ENCODE data around the gene LRRC17. TPM values are rescaled to one million over a fixed set of nuclear protein-coding genes. Genes with fewer than 3 reads are reported as not detected.

LRRC17 gene
- total RNA-seq, 1 experiment from 2014 or later: not detected

GRCh38 chr7:102908676-102909075, 4.1 kb upstream of the LRRC17 start:
- H3K79me2 ChIP-seq (ENCODE audit: low read length): no peaks in the 10 kb centered on the region
- no peak overlapping the region for H3K27ac ChIP-seq (ENCODE audit: low read length)

GRCh38 chr7:102913826-102914225, 1.0 kb downstream of the LRRC17 start:
- no peak overlapping the region for H3K9ac ChIP-seq (ENCODE audit: low read length)
- no peaks in the 10 kb centered on the region for H3K9me2 ChIP-seq (replicated peaks; ENCODE audit: insufficient read depth, low read length)

More at GRCh38 chr7:102908676-102909075, 4.1 kb upstream of the LRRC17 start:
- Histone ChIP-seq H3K9me3 (ENCODE audit: low read length) (no peaks in the 10 kb centered on the region), H2AFZ (ENCODE audit: low read length) (no peak overlapping the region), H3K4me3 (ENCODE audit: low read length) (no peak overlapping the region), H3K9ac (ENCODE audit: low read length) (no peak overlapping the region), H3K36me3 (ENCODE audit: insufficient read depth, low read length) (no peaks in the 10 kb centered on the region), H3K4me1 (ENCODE audit: low read length) (no peaks in the 10 kb centered on the region), H3K9me2 (replicated peaks; ENCODE audit: insufficient read depth, low read length) (no peaks in the 10 kb centered on the region), H3K4me2 (ENCODE audit: low read depth, low read length, poor library complexity, severe bottlenecking) (no peak overlapping the region), H4K20me1 (ENCODE audit: insufficient read depth, low read depth, low read length) (no peaks in the 10 kb centered on the region), H3K27me3 (ENCODE audit: low read length) (no peaks in the 10 kb centered on the region)
- no peak for DNase-seq

GRCh38 chr7:102914585-102914984, 1.8 kb downstream of the LRRC17 start:
- Histone ChIP-seq H2AFZ (ENCODE audit: low read length) (no peak overlapping the region), H3K4me3 (ENCODE audit: low read length) (no peak overlapping the region), H3K79me2 (ENCODE audit: low read length) (no peaks in the 10 kb centered on the region), H3K27me3 (ENCODE audit: low read length) (no peaks in the 10 kb centered on the region), H3K9me2 (replicated peaks; ENCODE audit: insufficient read depth, low read length) (no peaks in the 10 kb centered on the region), H3K9ac (ENCODE audit: low read length) (no peak overlapping the region), H3K4me1 (ENCODE audit: low read length) (no peaks in the 10 kb centered on the region), H3K36me3 (ENCODE audit: insufficient read depth, low read length) (no peaks in the 10 kb centered on the region), H3K9me3 (ENCODE audit: low read length) (no peaks in the 10 kb centered on the region), H3K4me2 (ENCODE audit: low read depth, low read length, poor library complexity, severe bottlenecking) (no peak overlapping the region), H4K20me1 (ENCODE audit: insufficient read depth, low read depth, low read length) (no peaks in the 10 kb centered on the region), H3K27ac (ENCODE audit: low read length) (no peak overlapping the region)
- no peak for DNase-seq

More at GRCh38 chr7:102913826-102914225, 1.0 kb downstream of the LRRC17 start:
- Histone ChIP-seq H3K36me3 (ENCODE audit: insufficient read depth, low read length) (no peaks in the 10 kb centered on the region), H3K4me1 (ENCODE audit: low read length) (no peaks in the 10 kb centered on the region), H3K27ac (ENCODE audit: low read length) (no peak overlapping the region), H3K27me3 (ENCODE audit: low read length) (no peaks in the 10 kb centered on the region), H4K20me1 (ENCODE audit: insufficient read depth, low read depth, low read length) (no peaks in the 10 kb centered on the region), H3K9me3 (ENCODE audit: low read length) (no peaks in the 10 kb centered on the region), H3K4me3 (ENCODE audit: low read length) (no peak overlapping the region), H3K79me2 (ENCODE audit: low read length) (no peaks in the 10 kb centered on the region), H3K4me2 (ENCODE audit: low read depth, low read length, poor library complexity, severe bottlenecking) (no peak overlapping the region), H2AFZ (ENCODE audit: low read length) (no peak overlapping the region)
- DNase-seq: no peak

- Histone ChIP-seq H2AFZ (ENCODE audit: low read length) (no peak overlapping the region), H3K9ac (ENCODE audit: low read length) (no peak overlapping the region), H3K27me3 (ENCODE audit: low read length) (no peaks in the 10 kb centered on the region), H3K79me2 (ENCODE audit: low read length) (no peaks in the 10 kb centered on the region), H3K36me3 (ENCODE audit: insufficient read depth, low read length) (no peaks in the 10 kb centered on the region), H3K9me2 (replicated peaks; ENCODE audit: insufficient read depth, low read length) (no peaks in the 10 kb centered on the region), H3K4me3 (ENCODE audit: low read length) (no peak overlapping the region), H3K9me3 (ENCODE audit: low read length) (no peaks in the 10 kb centered on the region), H3K27ac (ENCODE audit: low read length) (no peak overlapping the region), H4K20me1 (ENCODE audit: insufficient read depth, low read depth, low read length) (no peaks in the 10 kb centered on the region), H3K4me1 (ENCODE audit: low read length) (no peaks in the 10 kb centered on the region), H3K4me2 (ENCODE audit: low read depth, low read length, poor library complexity, severe bottlenecking) (no peak overlapping the region)
- no peak for DNase-seq
Measured at GRCh38 chr7:102916426-102916825, 3.6 kb downstream of the LRRC17 start.

GRCh38 chr7:102916881-102917280, 4.1 kb downstream of the LRRC17 start:
- no peaks in the 10 kb centered on the region for H3K9me2 ChIP-seq (replicated peaks; ENCODE audit: insufficient read depth, low read length)
- no peaks in the 10 kb centered on the region for H3K79me2 ChIP-seq (ENCODE audit: low read length)
- H2AFZ ChIP-seq (ENCODE audit: low read length): no peak overlapping the region
- no peak overlapping the region for H3K4me2 ChIP-seq (ENCODE audit: low read depth, low read length, poor library complexity, severe bottlenecking)
- no peak overlapping the region for H3K27ac ChIP-seq (ENCODE audit: low read length)
- no peaks in the 10 kb centered on the region for H4K20me1 ChIP-seq (ENCODE audit: insufficient read depth, low read depth, low read length)
- H3K9me3 ChIP-seq (ENCODE audit: low read length): no peaks in the 10 kb centered on the region
- no peak overlapping the region for H3K4me3 ChIP-seq (ENCODE audit: low read length)
- H3K27me3 ChIP-seq (ENCODE audit: low read length): no peaks in the 10 kb centered on the region
- no peaks in the 10 kb centered on the region for H3K36me3 ChIP-seq (ENCODE audit: insufficient read depth, low read length)
- no peaks in the 10 kb centered on the region for H3K4me1 ChIP-seq (ENCODE audit: low read length)
- H3K9ac ChIP-seq (ENCODE audit: low read length): no peak overlapping the region
- DNase-seq: no peak

GRCh38 chr7:102917436-102918353, 4.9 kb downstream of the LRRC17 start:
- Histone ChIP-seq H4K20me1 (ENCODE audit: insufficient read depth, low read depth, low read length) (no peaks in the 10 kb centered on the region), H3K9me3 (ENCODE audit: low read length) (no peaks in the 10 kb centered on the region), H3K27ac (ENCODE audit: low read length) (no peak overlapping the region), H3K79me2 (ENCODE audit: low read length) (no peaks in the 10 kb centered on the region), H2AFZ (ENCODE audit: low read length) (no peak overlapping the region), H3K9me2 (replicated peaks; ENCODE audit: insufficient read depth, low read length) (no peaks in the 10 kb centered on the region), H3K9ac (ENCODE audit: low read length) (no peak overlapping the region), H3K4me1 (ENCODE audit: low read length) (no peaks in the 10 kb centered on the region), H3K4me2 (ENCODE audit: low read depth, low read length, poor library complexity, severe bottlenecking) (no peak overlapping the region), H3K36me3 (ENCODE audit: insufficient read depth, low read length) (no peaks in the 10 kb centered on the region), H3K4me3 (ENCODE audit: low read length) (no peak overlapping the region), H3K27me3 (ENCODE audit: low read length) (no peaks in the 10 kb centered on the region)
- DNase-seq: no peak

- H3K79me2 ChIP-seq (ENCODE audit: low read length): no peaks in the 10 kb centered on the region
- no peaks in the 10 kb centered on the region for H3K9me2 ChIP-seq (replicated peaks; ENCODE audit: insufficient read depth, low read length)
- H3K9ac ChIP-seq (ENCODE audit: low read length): no peak overlapping the region
- no peak overlapping the region for H3K27ac ChIP-seq (ENCODE audit: low read length)
- no peaks in the 10 kb centered on the region for H4K20me1 ChIP-seq (ENCODE audit: insufficient read depth, low read depth, low read length)
- no peak overlapping the region for H2AFZ ChIP-seq (ENCODE audit: low read length)
- H3K27me3 ChIP-seq (ENCODE audit: low read length): no peaks in the 10 kb centered on the region
- no peak for DNase-seq
- no peak overlapping the region for H3K4me2 ChIP-seq (ENCODE audit: low read depth, low read length, poor library complexity, severe bottlenecking)
- H3K9me3 ChIP-seq (ENCODE audit: low read length): no peaks in the 10 kb centered on the region
- H3K4me3 ChIP-seq (ENCODE audit: low read length): no peak overlapping the region
- no peaks in the 10 kb centered on the region for H3K4me1 ChIP-seq (ENCODE audit: low read length)
- no peaks in the 10 kb centered on the region for H3K36me3 ChIP-seq (ENCODE audit: insufficient read depth, low read length)
Measured at GRCh38 chr7:102918845-102919244, 6.0 kb downstream of the LRRC17 start.

GRCh38 chr7:102925976-102926782, 13.4 kb downstream of the LRRC17 start:
- no peaks in the 10 kb centered on the region for H3K27me3 ChIP-seq (ENCODE audit: low read length)
- H3K79me2 ChIP-seq (ENCODE audit: low read length): no peaks in the 10 kb centered on the region
- H3K4me3 ChIP-seq (ENCODE audit: low read length): no peak overlapping the region
- no peaks in the 10 kb centered on the region for H3K4me1 ChIP-seq (ENCODE audit: low read length)
- no peak for DNase-seq
- no peak overlapping the region for H2AFZ ChIP-seq (ENCODE audit: low read length)
- no peaks in the 10 kb centered on the region for H3K9me3 ChIP-seq (ENCODE audit: low read length)
- H3K9ac ChIP-seq (ENCODE audit: low read length): no peak overlapping the region
- H4K20me1 ChIP-seq (ENCODE audit: insufficient read depth, low read depth, low read length): no peaks in the 10 kb centered on the region
- H3K9me2 ChIP-seq (replicated peaks; ENCODE audit: insufficient read depth, low read length): no peaks in the 10 kb centered on the region
- no peak overlapping the region for H3K4me2 ChIP-seq (ENCODE audit: low read depth, low read length, poor library complexity, severe bottlenecking)
- H3K27ac ChIP-seq (ENCODE audit: low read length): no peak overlapping the region
- no peaks in the 10 kb centered on the region for H3K36me3 ChIP-seq (ENCODE audit: insufficient read depth, low read length)

Measured in Karpas-422 (cell line).